GM12878 (cell line): ENCODE measurements around the gene FBN3.

Experiments
- BRCA1 ChIP-seq: IDR thresholded peaks from 2 replicates; pipeline ENCODE4 v1.6.1; 2011; ENCODE audit warnings: low read depth, low read length, improper control_type of control experiment
- EP300 ChIP-seq, 2 experiments: fragments of 150-350 bp in 1 of 2; IDR thresholded peaks; 2 replicates each; pipeline ENCODE4 v1.6.1; 2011 to 2012; ENCODE audit warnings: low read depth in 2 of 2, low read length in 2 of 2, borderline replicate concordance in 1 of 2, improper control_type of control experiment in 1 of 2, inconsistent platforms in 1 of 2; ENCODE audit not compliant: control insufficient read depth in 1 of 2
- POLR2A ChIP-seq: IDR thresholded peaks from 2 replicates; pipeline ENCODE4 v1.6.1; 2011; ENCODE audit warnings: low read depth, mild to moderate bottlenecking, low read length
- TF ChIP-seq, protein P1 (sequence below), 3 experiments: IDR thresholded peaks in 2 of 3; conservative IDR thresholded peaks in 1 of 3; 2 replicates each; pipeline ENCODE4 v1.5.1; 2011; ENCODE audit warnings: low read depth in 3 of 3, low read length in 3 of 3, mild to moderate bottlenecking in 3 of 3, control low read depth in 2 of 3, moderate library complexity in 2 of 3, inconsistent platforms in 1 of 3, mixed read lengths in 1 of 3; ENCODE audit not compliant: control insufficient read depth in 2 of 3, insufficient read depth in 1 of 3; ENCODE audit errors: extremely low read depth in 1 of 3
- TF ChIP-seq, protein P2 (sequence below): IDR thresholded peaks from 2 replicates; pipeline ENCODE4 v1.6.1; 2012; ENCODE audit warnings: low read depth, low read length, improper control_type of control experiment

DNA sequence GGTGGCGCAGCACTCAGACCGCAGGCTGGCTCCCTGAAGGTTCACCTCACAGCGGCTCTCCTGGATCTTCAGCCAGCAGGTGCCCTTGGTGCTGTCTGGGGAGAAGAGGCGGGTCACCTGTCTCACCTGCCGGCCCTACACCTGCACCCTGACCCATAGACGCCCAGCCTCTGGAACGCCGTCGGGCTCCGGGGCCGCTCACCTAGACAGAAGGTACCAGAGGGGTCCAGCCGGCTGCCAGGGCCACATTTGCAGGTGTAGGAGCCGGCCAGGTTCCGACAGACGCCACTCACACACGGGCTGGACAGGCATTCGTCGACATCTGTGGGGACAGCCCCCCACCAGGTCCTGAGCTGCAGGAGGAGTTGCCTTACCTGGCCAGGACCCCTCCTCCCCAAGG is 22.9 kb downstream of the FBN3 start:
- TF ChIP-seq EP300 (IDR thresholded peaks at IDR 0.05; ENCODE audit: borderline replicate concordance in 1 of 2, control insufficient read depth in 1 of 2, low read depth in 2 of 2, low read length in 2 of 2) (no peak), BRCA1 (no peak), POLR2A (no peak)
- TF ChIP-seq, protein P1, sequence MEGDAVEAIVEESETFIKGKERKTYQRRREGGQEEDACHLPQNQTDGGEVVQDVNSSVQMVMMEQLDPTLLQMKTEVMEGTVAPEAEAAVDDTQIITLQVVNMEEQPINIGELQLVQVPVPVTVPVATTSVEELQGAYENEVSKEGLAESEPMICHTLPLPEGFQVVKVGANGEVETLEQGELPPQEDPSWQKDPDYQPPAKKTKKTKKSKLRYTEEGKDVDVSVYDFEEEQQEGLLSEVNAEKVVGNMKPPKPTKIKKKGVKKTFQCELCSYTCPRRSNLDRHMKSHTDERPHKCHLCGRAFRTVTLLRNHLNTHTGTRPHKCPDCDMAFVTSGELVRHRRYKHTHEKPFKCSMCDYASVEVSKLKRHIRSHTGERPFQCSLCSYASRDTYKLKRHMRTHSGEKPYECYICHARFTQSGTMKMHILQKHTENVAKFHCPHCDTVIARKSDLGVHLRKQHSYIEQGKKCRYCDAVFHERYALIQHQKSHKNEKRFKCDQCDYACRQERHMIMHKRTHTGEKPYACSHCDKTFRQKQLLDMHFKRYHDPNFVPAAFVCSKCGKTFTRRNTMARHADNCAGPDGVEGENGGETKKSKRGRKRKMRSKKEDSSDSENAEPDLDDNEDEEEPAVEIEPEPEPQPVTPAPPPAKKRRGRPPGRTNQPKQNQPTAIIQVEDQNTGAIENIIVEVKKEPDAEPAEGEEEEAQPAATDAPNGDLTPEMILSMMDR (IDR thresholded peaks at IDR 0.05 in 2 of 3, conservative IDR thresholded peaks at IDR 0.05 in 1 of 3; ENCODE audit: control insufficient read depth in 2 of 3, extremely low read depth in 1 of 3, insufficient read depth in 1 of 3, low read depth in 3 of 3, low read length in 3 of 3) = no peak
- TF ChIP-seq, protein P2, sequence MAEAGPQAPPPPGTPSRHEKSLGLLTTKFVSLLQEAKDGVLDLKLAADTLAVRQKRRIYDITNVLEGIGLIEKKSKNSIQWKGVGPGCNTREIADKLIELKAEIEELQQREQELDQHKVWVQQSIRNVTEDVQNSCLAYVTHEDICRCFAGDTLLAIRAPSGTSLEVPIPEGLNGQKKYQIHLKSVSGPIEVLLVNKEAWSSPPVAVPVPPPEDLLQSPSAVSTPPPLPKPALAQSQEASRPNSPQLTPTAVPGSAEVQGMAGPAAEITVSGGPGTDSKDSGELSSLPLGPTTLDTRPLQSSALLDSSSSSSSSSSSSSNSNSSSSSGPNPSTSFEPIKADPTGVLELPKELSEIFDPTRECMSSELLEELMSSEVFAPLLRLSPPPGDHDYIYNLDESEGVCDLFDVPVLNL = no peak
